ENCODE measurements around the gene TMEM53. TPM values are rescaled to one million over a fixed set of nuclear protein-coding genes. Genes with fewer than 3 reads are reported as not detected.

The TMEM53 gene
- total RNA-seq, 1 donor from 2014 or later, result 13.9 TPM

DNA sequence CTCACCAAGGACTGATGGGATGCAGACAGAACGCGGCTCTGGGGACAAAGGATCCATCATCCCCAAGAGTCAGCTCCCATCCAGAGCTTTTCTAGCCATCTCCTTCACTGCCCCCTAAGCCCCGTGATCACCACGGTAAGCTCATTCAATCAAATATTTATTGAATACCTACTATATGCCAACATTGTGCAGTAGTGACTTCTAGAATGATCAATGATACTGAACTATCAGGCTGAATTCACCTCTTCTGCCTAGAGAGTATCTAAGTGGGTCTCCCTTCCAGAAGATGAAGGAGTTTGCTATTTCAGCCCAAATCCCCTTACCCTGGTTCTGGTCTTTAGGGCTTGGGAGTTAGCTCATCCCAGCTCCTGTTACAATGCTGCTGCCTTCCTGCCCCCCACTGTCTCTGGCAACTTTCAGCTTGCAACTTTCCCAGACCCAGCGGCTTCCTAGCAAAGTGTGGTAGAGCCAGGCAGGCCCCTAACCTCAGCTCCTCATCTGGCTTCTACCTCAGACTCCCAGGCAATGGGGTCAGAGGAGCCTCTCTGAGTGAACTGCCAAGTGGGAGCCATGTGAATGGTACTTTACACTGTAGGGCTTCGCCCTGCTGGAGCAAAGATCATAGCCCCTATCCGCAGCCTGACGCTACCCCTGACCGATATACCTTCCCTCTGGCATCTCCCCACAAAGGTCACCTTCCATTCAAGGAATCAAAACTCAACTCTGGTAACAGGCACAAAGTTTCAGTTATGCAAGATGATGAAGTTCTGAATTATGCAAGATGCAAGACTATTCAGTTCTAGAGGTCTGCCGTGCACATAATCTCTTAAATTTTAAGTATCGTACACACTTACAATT is 20.9 kb downstream of the TMEM53 start:
- Histone ChIP-seq H3K27ac (no peak overlapping the region), H3K36me3 (peaks cover 52% of the 10 kb centered on the region), H3K4me1 (no peaks in the 10 kb centered on the region), H3K27me3 (no peaks in the 10 kb centered on the region), H3K9me3 (no peaks in the 10 kb centered on the region), H3K4me3 (no peak overlapping the region)
- TF ChIP-seq, protein P1, sequence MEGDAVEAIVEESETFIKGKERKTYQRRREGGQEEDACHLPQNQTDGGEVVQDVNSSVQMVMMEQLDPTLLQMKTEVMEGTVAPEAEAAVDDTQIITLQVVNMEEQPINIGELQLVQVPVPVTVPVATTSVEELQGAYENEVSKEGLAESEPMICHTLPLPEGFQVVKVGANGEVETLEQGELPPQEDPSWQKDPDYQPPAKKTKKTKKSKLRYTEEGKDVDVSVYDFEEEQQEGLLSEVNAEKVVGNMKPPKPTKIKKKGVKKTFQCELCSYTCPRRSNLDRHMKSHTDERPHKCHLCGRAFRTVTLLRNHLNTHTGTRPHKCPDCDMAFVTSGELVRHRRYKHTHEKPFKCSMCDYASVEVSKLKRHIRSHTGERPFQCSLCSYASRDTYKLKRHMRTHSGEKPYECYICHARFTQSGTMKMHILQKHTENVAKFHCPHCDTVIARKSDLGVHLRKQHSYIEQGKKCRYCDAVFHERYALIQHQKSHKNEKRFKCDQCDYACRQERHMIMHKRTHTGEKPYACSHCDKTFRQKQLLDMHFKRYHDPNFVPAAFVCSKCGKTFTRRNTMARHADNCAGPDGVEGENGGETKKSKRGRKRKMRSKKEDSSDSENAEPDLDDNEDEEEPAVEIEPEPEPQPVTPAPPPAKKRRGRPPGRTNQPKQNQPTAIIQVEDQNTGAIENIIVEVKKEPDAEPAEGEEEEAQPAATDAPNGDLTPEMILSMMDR (IDR thresholded peaks at IDR 0.05), result peak; percentile 8
- ATAC-seq (no peak), DNase-seq (no peak)
- intact Hi-C loops (cut with DNase I), result no loop called here

DNA sequence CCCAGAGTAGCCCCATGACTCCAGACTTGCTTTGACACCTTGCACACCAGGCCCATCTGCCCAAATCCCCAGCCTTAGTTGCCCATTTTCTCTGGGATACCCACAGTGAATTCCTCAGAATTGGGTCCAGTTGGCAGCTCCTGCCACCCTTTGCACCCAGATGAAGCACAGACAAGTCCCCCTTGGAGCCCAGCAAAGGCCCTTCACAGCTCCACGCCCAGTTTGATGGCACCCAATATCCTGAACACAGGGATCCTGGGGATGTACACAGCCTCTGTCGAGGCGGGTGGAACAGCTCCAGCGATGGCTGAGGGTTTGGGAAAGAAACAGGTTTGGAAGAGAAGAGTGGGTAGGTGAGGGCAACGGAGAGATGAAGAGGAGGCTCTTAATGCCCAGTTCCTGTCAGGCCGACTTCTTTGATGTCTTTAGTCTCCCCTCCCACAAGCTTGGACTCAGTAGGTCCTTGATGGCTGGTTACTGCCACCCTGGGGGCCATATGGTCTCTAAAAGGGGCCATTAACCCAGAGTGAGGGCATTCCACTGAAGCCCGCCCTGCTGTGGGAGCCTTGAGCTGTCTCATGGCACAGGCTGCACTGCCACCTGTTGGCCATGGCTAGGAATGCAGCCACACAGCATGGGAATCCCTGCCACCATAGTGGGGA is 21.7 kb downstream of the TMEM53 start:
- intact Hi-C loops (cut with DNase I), result no loop called here
- H3K4me3 ChIP-seq, result no peak overlapping the region
- no peaks in the 10 kb centered on the region for H3K27me3 ChIP-seq
- peaks cover 59% of the 10 kb centered on the region for H3K36me3 ChIP-seq
- no peaks in the 10 kb centered on the region for H3K9me3 ChIP-seq
- TF ChIP-seq, protein P1 (IDR thresholded peaks at IDR 0.05), result peak; percentile 95
- ATAC-seq (peak; percentile 93), DNase-seq (peak; percentile 86)
- no peaks in the 10 kb centered on the region for H3K4me1 ChIP-seq
- no peak overlapping the region for H3K27ac ChIP-seq

DNA sequence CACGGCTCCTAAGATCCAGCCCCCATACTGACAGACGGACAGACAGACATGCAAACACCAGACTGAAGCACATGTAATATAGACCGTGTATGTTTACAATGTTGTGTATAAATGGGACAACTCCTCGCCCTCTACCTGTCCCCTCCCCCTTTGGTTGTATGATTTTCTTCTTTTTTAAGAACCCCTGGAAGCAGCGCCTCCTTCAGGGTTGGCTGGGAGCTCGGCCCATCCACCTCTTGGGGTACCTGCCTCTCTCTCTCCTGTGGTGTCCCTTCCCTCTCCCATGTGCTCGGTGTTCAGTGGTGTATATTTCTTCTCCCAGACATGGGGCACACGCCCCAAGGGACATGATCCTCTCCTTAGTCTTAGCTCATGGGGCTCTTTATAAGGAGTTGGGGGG is 23.2 kb downstream of the TMEM53 start:
- Histone ChIP-seq H3K4me1 (no peaks in the 10 kb centered on the region), H3K4me3 (no peak overlapping the region), H3K27me3 (no peaks in the 10 kb centered on the region), H3K9me3 (no peaks in the 10 kb centered on the region), H3K36me3 (peaks cover 74% of the 10 kb centered on the region), H3K27ac (no peak overlapping the region)
- ATAC-seq (no peak), DNase-seq (no peak)
- TF ChIP-seq, protein P1 (IDR thresholded peaks at IDR 0.05), result no peak
- intact Hi-C loops (cut with DNase I), result no loop called here

DNA sequence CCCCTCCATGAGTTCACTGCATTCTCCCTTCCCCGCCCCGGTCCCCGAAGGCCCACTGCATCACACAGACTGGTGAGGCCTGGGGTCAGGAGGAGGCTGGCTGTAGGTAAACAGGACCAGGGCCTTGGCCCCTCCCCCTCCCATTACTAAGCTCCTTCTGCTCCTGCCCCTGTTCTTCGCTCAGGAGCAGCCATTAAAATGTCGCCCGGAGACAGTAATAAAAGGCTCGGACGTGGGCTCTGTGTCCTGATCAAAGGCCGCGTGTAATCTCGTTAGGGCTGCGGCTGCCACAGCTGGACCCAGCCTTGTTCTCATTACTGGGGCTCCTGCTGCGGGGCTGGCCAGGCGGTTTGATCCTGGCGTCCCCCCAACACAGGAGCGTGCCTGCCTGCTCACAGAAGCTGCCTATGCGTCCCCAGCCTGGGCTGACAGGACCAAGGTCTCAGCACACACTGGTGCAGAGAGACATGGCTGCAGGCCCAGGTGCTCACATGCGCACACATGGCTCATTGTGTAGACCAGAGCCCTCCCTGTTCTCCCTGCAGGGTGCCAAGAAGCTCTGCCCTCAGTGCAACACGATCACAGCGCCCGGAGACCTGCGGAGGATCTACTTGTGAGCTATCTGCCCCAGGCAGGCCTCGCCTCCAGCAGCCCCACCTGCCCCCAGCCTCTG is 24.0 kb downstream of the TMEM53 start:
- DNase-seq, result no peak

DNA sequence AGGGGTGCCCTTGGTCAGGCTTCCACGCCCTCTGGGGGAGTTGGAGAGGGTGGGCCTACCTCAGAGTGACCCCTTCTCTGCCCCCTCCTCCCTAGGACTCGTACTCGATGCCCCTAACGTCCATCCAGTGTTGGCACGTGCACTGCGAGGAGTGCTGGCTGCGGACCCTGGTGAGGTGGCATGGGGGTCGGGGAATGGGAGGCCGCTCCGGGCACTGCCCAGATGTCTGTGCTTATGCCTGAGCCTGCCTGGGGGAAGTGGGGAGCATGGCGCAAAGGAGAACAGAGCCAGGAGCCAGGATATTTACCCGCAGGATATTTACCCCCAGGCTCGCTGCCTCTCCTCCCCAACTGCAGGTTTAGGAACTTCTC is 24.5 kb downstream of the TMEM53 start:
- Histone ChIP-seq H3K27ac (no peak overlapping the region), H3K36me3 (peaks cover 84% of the 10 kb centered on the region), H3K9me3 (no peaks in the 10 kb centered on the region), H3K4me3 (no peak overlapping the region), H3K4me1 (no peaks in the 10 kb centered on the region), H3K27me3 (no peaks in the 10 kb centered on the region)
- DNase-seq (no peak), ATAC-seq (no peak)
- intact Hi-C loops (cut with DNase I), result no loop called here
- TF ChIP-seq, protein P1 (IDR thresholded peaks at IDR 0.05), result no peak

More for the DNA sequence above, 24.0 kb downstream of the TMEM53 start:
- intact Hi-C loops (cut with DNase I), result no loop called here
- Histone ChIP-seq H3K4me3 (no peak overlapping the region), H3K27me3 (no peaks in the 10 kb centered on the region), H3K9me3 (no peaks in the 10 kb centered on the region), H3K4me1 (no peaks in the 10 kb centered on the region), H3K27ac (no peak overlapping the region), H3K36me3 (peaks cover 82% of the 10 kb centered on the region)
- no peak for ATAC-seq
- TF ChIP-seq, protein P1 (IDR thresholded peaks at IDR 0.05), result no peak

Measured in upper lobe of right lung (tissue), 1 donor.